ENCODE data around the gene MAPKAP1.

GRCh38 chr9:125519734-125520133 is 187.3 kb downstream of the MAPKAP1 start:
- TF ChIP-seq YY1 (IDR thresholded peaks at IDR 0.05; ENCODE audit: insufficient read depth, insufficient read length): no peak
- TF ChIP-seq ZNF274 (IDR thresholded peaks at IDR 0.05; ENCODE audit: low read depth, low read length): no peak
